PC-9 (cell line): ENCODE measurements around the gene ADAMTS8.

Experiments
- EZH2 ChIP-seq: fragments of 200-600 bp; sonication (generic); IDR thresholded peaks from 2 replicates; pipeline ENCODE4 v1.8.0; 2017; ENCODE audit warnings: antibody characterized with exemption, low read depth
- TF ChIP-seq, protein P1 (sequence below): fragments of 200-600 bp; sonication (generic); conservative IDR thresholded peaks from 2 replicates; pipeline ENCODE4 v1.6.1; 2017; ENCODE audit warnings: mixed run types, antibody characterized with exemption, mild to moderate bottlenecking, moderate library complexity

DNA sequence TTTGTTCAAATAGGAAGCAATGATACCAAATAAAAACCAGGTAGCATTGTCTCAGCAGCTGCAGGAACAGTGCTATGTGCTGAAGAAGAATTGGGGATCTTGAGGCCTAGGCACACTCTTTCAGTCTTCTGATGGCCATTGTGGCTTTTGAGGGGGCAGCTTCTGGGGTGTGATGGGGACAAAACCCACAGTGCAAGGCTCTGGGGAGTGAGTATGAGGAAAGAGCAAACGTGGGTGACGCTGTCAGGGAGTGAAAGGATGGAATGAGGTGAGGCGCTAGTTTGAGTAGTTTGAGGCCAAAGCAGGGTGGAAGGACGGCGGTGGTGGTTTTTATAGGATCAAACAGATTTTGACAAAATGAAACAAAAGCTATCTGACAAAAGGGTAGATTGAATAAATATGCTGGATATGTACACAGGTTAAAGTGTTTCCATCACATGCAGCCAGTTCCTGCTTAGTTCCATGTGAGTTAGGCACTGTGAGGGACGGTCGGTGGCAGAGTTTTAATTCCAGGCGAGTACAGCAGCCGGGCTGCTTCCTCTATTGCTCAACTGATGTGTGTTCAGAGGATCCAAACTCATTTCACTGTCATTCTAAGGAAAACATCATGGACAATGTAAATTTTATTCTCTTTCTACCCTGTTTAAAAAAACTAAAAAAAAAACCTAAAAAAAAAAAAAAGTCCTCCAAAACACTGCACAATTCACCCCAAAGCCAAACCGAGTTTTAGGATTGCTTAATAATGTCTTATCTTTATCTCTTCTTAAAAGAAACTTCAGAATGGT lies 38.9 kb upstream of the ADAMTS8 start:
- TF ChIP-seq, protein P1, sequence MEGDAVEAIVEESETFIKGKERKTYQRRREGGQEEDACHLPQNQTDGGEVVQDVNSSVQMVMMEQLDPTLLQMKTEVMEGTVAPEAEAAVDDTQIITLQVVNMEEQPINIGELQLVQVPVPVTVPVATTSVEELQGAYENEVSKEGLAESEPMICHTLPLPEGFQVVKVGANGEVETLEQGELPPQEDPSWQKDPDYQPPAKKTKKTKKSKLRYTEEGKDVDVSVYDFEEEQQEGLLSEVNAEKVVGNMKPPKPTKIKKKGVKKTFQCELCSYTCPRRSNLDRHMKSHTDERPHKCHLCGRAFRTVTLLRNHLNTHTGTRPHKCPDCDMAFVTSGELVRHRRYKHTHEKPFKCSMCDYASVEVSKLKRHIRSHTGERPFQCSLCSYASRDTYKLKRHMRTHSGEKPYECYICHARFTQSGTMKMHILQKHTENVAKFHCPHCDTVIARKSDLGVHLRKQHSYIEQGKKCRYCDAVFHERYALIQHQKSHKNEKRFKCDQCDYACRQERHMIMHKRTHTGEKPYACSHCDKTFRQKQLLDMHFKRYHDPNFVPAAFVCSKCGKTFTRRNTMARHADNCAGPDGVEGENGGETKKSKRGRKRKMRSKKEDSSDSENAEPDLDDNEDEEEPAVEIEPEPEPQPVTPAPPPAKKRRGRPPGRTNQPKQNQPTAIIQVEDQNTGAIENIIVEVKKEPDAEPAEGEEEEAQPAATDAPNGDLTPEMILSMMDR: no peak
- no peak for TF ChIP-seq EZH2
